ENCODE data around the gene ZNF865.

The ZNF865 gene

GRCh38 chr19:55641426-55642152 is 36.1 kb downstream of the ZNF865 start:
- no peak for DNase-seq (ENCODE audit: extremely low spot score, insufficient read length, low read depth)

DNA sequence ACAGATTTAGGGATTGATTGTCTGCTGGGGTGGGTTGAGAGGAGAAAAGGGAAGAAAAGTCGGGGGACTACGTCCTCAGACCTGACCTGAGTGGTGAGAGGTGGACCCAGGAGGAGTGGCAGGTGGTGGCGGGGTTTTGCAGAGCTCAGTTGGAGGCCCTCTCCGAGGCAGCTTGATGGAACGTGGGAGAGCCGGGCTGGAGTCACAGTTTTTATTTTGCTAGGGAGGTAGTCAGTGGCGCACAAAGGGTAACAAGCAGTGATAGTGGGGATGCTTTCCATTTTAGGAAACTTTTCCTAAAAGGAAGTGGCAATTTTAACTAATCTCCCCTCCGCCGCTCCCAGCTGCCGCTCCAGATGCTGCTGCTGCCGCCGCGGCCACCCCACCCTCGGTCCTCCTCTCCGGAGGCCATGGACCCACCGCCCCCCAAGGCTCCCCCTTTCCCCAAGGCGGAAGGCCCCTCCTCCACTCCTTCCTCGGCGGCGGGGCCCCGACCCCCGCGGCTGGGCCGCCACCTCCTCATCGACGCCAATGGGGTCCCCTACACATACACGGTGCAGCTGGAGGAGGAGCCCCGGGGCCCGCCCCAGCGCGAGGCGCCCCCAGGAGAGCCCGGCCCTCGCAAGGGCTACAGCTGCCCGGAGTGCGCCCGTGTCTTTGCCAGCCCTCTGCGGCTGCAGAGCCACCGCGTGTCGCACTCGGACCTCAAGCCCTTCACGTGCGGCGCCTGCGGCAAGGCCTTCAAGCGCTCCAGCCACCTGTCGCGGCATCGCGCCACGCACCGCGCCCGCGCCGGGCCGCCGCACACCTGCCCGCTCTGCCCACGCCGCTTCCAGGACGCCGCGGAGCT is 36.9 kb downstream of the ZNF865 start:
- peak; percentile 65 for FAIRE-seq
- DNase-seq (ENCODE audit: extremely low spot score, insufficient read length, low read depth) = no peak

More at GRCh38 chr19:55641426-55642152, 36.1 kb downstream of the ZNF865 start:
- no peak for FAIRE-seq

- no peak for DNase-seq (ENCODE audit: extremely low spot score, insufficient read length, low read depth)
- FAIRE-seq = peak; percentile 86
These were observed 37.8 kb downstream of the ZNF865 start, which contains the start of gene ZNF581 for GRCh38 chr19:55643003-55643886. Gene ZNF581, plus strand, starts transcription at chr19:55643649. Its CDS starts 923 bp downstream, at chr19:55644572.

GRCh38 chr19:55643887-55644176 is 38.4 kb downstream of the ZNF865 start:
- FAIRE-seq = no peak
- DNase-seq (ENCODE audit: extremely low spot score, insufficient read length, low read depth) = no peak

- DNase-seq (ENCODE audit: extremely low spot score, insufficient read length, low read depth) (no peak), FAIRE-seq (no peak)
These were observed 38.9 kb downstream of the ZNF865 start for GRCh38 chr19:55644191-55644833.

DNA sequence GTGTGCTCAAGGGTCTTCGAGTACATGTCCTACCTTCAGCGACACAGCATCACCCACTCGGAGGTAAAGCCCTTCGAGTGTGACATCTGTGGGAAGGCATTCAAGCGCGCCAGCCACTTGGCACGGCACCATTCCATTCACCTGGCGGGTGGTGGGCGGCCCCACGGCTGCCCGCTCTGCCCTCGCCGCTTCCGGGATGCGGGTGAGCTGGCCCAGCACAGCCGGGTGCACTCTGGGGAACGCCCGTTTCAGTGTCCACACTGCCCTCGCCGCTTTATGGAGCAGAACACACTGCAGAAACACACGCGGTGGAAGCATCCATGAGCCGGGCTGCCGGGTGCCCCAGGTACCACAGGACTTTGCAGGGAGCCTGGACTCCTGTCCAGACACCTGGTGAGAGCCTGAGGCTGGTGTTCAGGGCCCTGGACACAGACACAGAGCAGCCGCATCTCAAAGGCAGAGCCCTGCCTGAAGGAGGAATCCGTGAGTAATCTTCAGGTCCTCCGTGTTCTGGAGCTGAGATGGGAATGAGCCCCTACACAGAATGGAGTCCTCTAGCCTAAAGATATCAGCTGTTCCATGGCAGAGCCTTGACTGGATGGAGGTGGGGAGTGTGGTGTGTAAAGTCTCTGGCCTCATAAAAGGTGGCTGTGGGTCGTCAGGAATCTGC is 39.5 kb downstream of the ZNF865 start:
- FAIRE-seq = no peak
- DNase-seq (ENCODE audit: extremely low spot score, insufficient read length, low read depth) = no peak

DNA sequence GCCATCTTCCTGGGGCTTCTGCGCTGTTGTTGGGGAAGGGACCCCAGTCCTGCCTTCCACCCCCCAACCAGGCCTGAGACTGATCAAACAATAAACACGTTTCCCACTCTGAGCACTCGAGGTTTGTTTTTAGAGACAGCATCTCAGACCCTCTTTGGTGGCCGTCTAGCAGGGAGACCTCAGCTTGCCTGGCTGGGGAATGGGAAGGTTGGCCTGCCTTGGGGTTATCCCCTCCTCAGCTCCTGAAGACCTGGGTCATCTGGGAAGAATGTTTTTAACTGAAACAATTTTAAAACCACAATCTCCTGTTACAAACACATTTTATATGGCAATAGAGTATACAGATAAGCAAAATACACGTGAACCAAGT is 40.0 kb downstream of the ZNF865 start:
- FAIRE-seq = no peak
- DNase-seq (ENCODE audit: extremely low spot score, insufficient read length, low read depth) = no peak

DNA sequence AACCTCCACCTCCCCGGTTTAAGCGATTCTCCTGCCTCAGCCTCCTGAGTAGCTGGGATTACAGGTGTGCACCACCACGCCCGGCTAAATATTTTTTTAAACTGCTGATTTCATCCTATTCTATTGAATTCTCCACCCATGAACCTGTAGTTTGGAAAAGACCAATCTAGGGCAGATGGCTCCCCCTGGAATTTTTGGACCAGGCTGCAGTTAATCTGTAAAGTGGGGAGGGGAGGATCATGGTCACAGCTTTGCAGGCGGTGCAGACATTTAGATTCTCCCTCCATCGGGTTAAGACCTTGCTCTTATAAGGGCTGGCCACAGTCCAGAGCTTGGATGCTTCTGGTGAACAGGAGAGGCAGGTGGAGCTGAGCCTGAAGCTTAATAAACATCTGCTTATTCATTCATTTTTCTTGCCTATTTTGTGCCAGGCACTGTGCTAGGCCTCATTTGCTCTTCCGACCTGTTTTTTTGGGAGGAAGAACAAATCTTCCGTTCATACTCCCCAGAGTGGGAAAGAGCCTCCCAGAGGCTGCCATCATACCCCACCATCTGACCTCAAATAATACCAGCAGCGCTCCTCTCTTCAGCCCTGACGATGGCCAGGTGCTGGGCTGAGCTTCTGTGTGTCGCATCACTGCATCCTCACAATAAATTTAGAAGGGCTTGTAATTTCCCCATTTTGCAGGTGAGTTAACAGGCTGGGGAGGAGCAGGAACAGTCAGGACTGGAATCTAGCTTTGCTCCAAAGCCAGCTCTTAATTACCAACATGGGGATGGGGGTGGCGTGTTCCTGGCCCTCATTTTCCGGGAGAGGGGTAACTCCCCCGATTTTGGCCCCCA is 41.7 kb downstream of the ZNF865 start:
- FAIRE-seq (no peak), DNase-seq (ENCODE audit: extremely low spot score, insufficient read length, low read depth) (no peak)

DNA sequence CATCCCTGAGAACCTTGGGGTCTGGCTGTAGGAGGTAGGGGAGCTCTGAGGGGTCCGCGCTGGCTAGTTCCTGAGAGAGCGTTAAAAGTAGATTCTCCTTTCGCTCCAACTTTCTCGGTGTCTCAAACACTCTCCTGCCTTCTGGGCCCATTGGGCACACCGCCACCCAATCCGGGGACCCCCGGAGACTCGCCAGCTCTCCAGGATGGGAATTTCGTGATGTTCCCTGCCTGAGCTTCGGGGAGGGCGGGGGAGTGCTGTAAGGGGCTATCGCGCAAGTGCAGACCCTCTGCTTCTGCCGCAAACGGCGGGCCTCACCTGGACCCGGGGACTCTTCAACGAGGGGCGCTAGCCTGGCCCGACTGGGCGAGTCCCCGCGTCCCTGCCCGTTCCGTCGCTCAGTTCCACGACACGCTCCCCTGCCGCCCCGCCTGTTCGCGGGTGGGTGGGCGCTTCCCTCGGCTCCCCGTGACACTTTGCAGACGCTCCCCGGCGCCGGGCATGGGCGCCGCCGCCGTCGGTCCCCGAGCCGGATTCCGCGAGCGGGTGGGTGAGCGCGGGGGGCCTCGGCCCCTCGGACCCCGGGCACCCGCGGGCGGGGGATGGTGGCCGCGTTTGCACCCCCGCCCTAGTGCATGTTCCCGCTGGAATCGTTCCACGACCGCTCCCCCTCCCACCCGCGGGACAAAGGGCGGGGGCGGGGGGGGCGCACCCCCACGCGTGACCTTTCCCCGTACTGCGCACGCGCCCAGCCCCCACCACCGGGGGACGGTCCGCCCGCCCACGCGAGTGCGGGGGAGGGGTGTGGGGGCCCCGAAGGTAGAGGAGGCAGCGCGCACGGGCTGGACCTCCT is 42.5 kb downstream of the ZNF865 start, which contains the start of gene CCDC106:
Gene CCDC106 (plus strand): TSS at position 481 of the 853 bp plus-strand sequence. CDS start 835 bp downstream, outside the sequence.
- DNase-seq (ENCODE audit: extremely low spot score, insufficient read length, low read depth) = no peak
- FAIRE-seq = peak; percentile 78

DNA sequence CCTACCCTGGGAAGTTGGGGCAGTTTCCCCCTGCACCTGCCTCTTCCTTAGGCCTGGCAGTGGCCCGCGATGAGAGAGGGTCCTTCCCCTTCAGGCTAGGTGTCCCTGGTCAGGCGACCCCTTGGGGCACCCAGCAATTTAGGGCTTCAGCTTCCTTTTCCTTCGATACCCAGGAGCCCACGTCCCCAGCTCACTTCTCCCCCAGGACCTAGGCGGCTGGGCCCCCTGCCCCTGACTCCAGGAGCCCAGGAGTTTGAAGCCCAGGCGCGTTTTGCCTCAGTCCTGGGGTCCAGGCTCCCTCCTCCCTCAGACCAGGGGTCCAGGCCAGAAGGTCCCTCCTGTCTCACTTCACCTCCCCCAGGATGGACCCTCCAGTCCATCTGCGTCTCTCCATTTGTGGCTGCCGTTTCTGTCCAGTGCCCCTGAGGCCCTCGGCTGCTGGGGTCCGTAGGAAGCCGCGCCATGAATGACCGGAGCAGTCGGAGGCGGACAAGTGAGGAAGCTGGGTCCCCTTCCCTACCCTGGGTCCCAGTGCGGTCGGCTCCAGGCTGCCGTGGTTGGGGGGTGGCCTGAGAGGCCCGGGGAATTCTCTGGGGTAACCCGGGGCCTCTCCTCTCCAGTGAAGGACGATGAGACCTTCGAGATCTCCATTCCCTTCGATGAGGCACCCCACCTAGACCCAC is 43.3 kb downstream of the ZNF865 start:
- FAIRE-seq (no peak), DNase-seq (ENCODE audit: extremely low spot score, insufficient read length, low read depth) (no peak)

- FAIRE-seq (no peak), DNase-seq (ENCODE audit: extremely low spot score, insufficient read length, low read depth) (no peak)
These were observed 44.0 kb downstream of the ZNF865 start for GRCh38 chr19:55649268-55650125.

DNA sequence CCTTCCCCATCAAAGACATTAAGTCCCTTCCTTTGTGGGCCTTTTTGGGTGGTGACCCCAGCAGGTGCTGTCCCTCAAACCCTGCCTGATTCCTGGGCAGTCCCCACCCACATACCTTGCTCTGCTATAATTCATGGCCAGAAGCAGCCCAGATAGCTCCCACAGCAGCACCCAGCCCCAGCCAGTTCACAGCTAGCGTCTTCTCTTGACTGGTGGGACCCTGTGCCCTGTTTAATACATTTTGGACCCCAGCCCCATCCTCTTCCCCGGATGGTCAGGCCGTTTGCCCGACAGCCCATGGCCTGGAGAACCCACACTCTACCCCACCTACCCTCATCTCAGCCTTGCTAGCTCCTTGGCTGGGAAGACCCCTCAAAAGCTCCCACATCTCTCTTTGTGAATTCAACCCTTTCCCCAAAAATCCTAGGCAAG is 44.7 kb downstream of the ZNF865 start:
- no peak for FAIRE-seq
- no peak for DNase-seq (ENCODE audit: extremely low spot score, insufficient read length, low read depth)

- FAIRE-seq (no peak), DNase-seq (ENCODE audit: extremely low spot score, insufficient read length, low read depth) (no peak)
These were observed 45.3 kb downstream of the ZNF865 start for GRCh38 chr19:55650602-55651230.

- FAIRE-seq = no peak
- no peak for DNase-seq (ENCODE audit: extremely low spot score, insufficient read length, low read depth)
These were observed 45.8 kb downstream of the ZNF865 start for GRCh38 chr19:55651236-55651635.

- FAIRE-seq = no peak
- DNase-seq (ENCODE audit: extremely low spot score, insufficient read length, low read depth) = no peak
These were observed 47.1 kb downstream of the ZNF865 start for GRCh38 chr19:55652311-55653128.

Data from GM18507 (cell line).